Stimulated activated CD8-positive, alpha-beta memory T cell treated with anti-CD3 and anti-CD28 coated beads, Interleukin-12 subunit alpha, Interleukin-12 subunit beta, amount 100 ng/mL, for 24 hours (primary cell): ENCODE data around the gene AQP5.
"Not testable (repeated sequence)": the region's sequence is repeated elsewhere in the genome, so short reads cannot be mapped to it uniquely, and the experiment has no call there.

Experiments
- DNase-seq: peaks from one replicate; pipeline ENCODE4 v3.0.0-alpha.2; 2020; ENCODE audit errors: extremely low read depth

Gene AQP5

DNA sequence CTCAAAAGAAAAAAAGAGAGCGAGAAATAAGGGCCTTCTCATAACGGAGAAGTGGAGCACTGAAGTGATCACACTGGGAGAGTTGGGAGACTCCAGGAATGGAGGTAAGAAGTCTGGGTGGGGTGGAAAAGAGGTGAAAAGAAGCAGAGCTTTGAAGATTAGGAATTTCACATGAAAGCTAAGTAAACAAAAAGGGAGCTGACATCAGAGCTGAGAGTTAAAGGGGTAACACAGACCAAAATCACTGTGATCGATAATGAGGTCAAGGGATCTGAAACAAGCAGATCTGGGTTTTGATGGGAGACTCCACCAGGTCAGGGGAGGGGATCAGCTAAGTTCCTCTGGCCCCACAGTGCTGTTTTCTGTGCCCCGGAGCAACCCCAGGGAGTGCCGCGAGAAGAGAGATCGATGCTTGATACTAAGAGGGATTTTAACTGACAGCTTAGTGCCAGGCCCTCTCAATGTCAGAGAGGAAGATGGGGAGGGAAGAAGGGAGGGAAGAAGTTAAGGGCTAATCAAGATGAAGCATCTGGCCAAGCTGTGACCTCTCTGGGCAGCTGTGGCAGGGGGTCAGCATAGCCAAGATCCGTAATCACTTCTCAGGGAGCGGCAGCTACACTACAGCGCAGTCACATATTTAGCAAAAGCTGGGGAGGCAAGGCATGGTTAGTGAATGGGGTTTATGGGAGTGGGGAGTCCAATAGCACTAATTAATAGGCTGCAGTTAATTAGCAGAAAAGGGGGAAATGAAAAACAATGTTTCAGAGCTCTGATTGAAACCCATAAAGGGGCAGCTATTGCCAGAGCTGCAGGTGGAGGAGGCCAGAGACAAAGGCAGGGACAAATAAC lies 19.1 kb downstream of the AQP5 start:
- no peak for DNase-seq

DNA sequence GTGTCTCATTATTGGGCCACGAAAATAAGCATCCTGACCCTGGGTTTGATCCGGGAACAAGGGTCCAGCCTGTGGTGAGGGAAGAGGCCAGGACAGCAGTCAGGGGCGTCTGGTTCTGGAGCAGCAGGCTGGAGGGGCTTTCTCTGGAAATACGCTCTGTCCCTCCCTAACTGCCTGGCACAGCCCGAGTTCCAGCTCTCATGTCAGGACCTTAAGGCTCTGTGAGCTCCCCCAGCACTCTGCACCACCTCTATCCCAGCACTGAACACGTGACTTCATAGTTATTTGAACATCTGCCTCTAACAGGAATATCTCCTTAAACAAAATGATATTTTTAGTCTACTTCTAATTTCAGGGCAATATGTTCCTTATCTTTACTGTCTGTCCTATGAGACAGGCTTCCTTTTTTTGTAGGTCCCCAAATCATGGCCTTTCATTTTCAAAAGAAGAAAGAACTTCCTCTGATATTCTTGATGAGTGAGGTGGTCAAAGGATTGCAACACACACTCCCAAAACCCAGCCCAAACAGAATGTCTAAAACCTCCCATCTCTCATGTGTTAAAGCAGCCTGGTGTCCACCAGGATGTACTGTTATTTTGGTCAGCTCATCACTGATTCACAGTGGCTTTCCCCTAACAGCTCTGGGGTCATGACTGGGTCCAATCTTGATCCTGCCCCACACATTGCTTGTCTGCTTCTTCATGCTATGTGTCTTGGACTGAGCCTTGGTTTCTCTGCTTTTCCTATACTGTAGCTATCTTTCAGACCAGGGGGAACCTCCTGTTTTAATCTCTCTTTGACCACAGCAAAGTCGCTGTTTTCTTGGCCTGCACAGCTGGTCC lies 20.8 kb downstream of the AQP5 start:
- DNase-seq, result no peak

DNA sequence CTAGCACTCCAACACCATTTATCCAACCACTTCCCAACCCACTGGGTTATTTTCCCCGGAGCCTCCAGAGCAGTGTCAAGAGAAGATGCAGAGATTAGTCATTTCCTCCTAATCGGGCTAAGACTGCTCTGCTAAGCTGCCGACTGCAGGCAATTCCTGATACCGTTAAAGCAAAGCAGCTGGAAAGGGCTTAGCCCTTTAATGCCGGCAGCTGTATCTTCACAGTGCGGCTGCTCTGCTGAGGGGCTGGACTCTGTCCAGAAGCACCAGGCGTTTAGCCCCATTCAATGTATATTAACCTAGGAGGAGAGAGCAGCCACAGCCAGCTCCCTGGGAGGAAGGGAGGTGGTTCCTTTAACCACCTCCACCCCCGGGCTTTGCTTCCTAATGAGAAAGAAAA lies 22.2 kb downstream of the AQP5 start:
- no peak for DNase-seq

GRCh38 chr12:49984476-49985359 lies 23.0 kb downstream of the AQP5 start:
- DNase-seq, result no peak

- DNase-seq, result no peak
Measured at GRCh38 chr12:49985981-49986380, 24.3 kb downstream of the AQP5 start.

GRCh38 chr12:49986476-49986875 lies 24.8 kb downstream of the AQP5 start:
- not testable (repeated sequence) for DNase-seq

DNA sequence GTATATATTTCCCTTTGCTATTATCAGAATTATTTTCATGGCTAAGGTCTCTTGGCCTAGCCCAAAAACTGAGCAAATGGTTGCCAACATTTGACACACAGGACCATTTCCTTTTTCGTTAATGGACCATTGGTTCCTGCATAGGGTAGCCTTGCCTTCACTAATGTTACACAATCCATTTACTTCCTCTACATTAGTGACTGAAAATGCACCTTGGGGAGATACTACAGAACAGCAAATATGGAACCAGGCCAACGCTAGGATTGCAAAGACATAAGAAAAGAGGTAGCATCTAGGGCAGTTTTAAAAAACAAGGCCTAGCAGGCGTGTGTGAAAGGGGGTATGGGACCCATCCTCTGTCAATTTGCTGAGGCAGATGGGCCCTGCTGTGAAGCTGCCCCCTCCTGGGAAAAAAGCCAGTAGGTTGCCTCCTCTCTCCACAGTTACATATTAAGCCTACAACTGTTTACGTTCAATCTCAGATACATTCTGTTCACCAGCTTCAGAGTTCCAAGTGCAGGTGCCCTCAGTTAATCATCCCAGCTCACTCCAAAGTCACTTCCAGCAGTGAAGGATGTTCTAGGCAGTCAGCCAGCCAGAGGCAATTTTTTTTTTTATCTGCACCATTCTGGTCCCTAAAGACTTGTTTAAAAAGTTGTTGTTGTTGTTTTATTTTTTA lies 26.1 kb downstream of the AQP5 start:
- no peak for DNase-seq

DNA sequence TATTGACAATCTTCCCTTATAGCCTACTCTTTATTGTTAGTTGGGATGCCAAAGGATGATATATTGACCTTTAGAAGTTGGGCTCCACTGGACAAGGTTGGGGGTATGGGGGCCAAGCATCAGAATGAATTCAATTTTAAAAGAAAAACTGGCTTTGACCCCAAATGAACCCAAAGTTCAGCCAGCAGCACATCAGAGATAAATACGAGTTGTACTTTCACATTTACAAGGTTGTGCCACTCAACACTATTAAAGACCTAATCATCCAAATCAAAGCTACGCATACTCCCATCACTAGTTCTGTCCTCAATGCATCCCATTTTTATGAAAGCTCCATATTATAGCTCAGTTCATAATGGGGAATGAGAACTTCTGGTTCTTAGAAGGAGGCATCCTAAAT lies 27.7 kb downstream of the AQP5 start:
- not testable (repeated sequence) for DNase-seq

GRCh38 chr12:49990273-49990672 lies 28.6 kb downstream of the AQP5 start:
- DNase-seq, result no peak

DNA sequence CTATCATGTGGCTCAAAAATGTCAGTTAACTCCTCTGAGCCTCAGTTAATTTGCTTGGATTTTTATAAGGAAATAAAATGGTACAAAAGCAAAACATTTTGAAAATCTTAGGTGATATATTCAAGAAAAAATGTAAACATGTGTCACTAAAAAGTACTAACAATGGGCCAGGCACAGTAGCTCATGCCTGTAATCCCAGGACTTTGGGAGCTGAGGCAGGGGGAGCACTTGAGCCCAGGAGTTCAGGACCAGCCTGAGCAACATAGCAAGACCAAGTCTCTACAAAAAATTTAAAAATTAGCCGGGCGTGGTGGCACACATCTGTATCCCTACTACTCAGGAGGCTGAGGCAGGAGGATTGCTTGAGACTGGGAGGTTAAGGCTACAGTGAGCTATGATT lies 36.8 kb downstream of the AQP5 start:
- DNase-seq, result no peak

DNA sequence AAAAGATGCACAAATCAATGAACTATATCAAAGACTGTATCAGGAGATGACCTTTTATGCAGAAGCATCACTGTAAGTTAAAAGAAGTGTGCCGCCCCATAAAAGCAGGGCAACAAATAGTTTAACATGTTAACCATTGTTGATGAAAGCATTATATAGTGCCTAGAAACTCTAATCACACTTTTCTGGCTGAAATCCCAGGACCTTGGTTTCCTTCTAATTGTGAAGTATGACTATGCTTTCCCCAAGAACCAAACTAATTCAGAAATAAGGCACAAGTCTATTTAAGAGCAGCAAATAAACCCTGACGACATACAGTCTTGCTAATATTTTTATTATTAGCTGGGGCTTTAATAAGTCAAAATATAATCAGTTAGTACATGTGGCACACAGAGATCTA lies 41.9 kb downstream of the AQP5 start:
- DNase-seq, result no peak

GRCh38 chr12:50004696-50005095 lies 43.0 kb downstream of the AQP5 start:
- DNase-seq, result no peak

- DNase-seq, result no peak
Measured at GRCh38 chr12:50005175-50005574, 43.5 kb downstream of the AQP5 start.

GRCh38 chr12:50006280-50006679 lies 44.6 kb downstream of the AQP5 start:
- DNase-seq, result no peak

GRCh38 chr12:50006754-50007442 lies 45.2 kb downstream of the AQP5 start:
- no peak for DNase-seq

DNA sequence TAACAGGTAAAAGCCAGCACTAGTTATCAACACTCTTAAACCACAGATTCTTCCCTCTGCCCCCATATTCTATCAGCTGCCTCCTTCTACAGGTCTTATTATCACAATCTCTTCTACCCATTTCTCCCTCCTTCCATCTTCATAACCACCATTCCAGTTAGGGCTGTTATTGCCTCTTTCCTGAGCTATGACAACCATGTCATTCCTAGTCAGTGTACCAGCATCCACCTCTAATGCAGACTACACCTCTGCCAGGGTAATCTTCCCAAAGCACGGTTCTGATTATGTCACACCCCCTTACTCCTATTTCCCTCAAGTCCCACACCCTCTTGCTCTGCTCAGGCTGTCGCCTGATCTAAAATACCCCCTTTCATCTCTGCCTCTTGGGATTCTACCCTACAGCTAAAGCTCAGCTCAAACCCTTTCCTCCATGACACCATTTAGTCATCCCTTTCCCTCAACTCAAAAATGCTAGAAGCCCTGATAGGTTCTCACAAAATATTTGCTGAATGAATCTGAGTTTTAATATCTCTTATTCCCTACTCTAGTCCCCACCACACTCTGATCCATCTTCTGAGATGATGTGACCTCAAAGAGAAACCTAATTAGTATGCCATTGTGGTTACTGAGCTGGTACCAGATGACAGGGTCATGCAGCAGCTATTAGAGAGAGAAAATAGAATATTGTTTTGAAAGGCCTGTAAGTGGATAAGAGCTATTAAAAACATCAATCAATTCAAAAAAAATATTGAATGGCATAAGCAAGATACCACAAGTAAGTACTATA lies 51.9 kb downstream of the AQP5 start:
- no peak for DNase-seq

GRCh38 chr12:50014342-50014741 lies 52.7 kb downstream of the AQP5 start:
- no peak for DNase-seq
